ENCODE data around the gene VTI1A. TPM values are rescaled to one million over a fixed set of nuclear protein-coding genes. Genes with fewer than 3 reads are reported as not detected.

Gene VTI1A
- total and polyA plus RNA-seq, 2 of the 13 experiments (the other 11 are each of a cell fraction or from before 2014, with no cell fraction given) = 11.7 to 32.7 TPM

DNA sequence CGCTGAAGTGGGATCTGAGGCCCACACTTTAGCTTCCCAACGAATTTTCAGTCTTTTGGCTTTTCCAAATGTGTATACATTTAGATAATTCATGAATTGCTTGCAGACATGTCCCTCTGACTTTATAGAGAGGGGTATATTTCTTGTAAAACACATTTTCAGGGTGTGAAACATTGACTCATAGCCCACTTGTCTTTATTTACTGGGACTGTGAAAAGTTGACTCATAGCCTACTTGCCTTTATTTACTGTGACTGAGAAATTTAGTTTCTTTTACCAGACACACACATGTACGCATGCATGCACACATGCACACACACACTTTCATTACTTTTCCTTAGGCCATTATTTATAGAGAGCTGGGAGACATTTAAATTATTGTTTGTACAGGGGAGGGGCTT is 79.1 kb downstream of the VTI1A start (continued):
- TF ChIP-seq, protein P1, sequence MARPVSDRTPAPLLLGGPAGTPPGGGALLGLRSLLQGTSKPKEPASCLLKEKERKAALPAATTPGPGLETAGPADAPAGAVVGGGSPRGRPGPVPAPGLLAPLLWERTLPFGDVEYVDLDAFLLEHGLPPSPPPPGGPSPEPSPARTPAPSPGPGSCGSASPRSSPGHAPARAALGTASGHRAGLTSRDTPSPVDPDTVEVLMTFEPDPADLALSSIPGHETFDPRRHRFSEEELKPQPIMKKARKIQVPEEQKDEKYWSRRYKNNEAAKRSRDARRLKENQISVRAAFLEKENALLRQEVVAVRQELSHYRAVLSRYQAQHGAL (CRISPR knock-in tag; IDR thresholded peaks at IDR 0.05; ENCODE audit: not compliant biosample characterization) = no peak
- TF ChIP-seq SRY (CRISPR knock-in tag; IDR thresholded peaks at IDR 0.05) = no peak

DNA sequence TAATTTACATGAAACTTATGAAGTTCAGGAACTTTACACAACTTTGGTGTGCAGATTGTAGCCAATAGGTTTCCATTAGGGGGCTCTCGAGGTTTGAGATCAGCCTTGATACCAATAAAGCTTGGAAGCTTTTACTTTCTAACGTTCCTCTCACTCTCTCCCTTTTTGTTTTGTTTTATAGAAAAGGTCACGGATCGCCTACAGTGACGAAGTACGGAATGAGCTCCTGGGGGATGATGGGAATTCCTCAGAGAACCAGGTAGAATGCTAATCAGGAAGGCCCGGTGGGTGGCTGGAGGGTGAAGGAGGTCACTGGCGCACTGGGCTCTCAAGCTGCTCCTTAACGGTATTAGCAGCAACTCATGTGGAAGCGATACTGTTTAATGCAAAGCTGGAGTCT is 79.9 kb downstream of the VTI1A start:
- DNase-seq (ENCODE audit: low spot score) = no peak
- H3K79me2 ChIP-seq (ENCODE audit: insufficient read depth, low read length) = no peaks in the 10 kb centered on the region
- no peak overlapping the region for H3K27ac ChIP-seq (ENCODE audit: extremely low read length, insufficient read depth, low read length)
- CTCF ChIA-PET (ENCODE audit: low intra/inter-chr PET ratio, low total read pairs) = no interaction called here
- in situ Hi-C loops (cut with HindIII; ENCODE audit: extremely low pct_ligation_motif_present, low pct_unique_long_range_greater_than_20kb) = no loop called here
- H3K4me3 ChIP-seq (replicated peaks in 1 of 3; ENCODE audit: insufficient read depth in 1 of 3, low read depth in 2 of 3, low read length in 3 of 3) = no peak overlapping the region
- no peaks in the 10 kb centered on the region for H3K9me3 ChIP-seq (ENCODE audit: low read length)
- no peak overlapping the region for H3K9ac ChIP-seq (ENCODE audit: insufficient read depth, low read depth, low read length)
- no peaks in the 10 kb centered on the region for H3K4me1 ChIP-seq (ENCODE audit: insufficient read depth, low read length)
- peaks cover 0 to 2% of the 10 kb centered on the region in 2 experiments; a peak in 1 of 5 replicates for H3K36me3 ChIP-seq (replicated peaks in 1 of 2; ENCODE audit: control insufficient read depth in 1 of 2, insufficient read depth in 2 of 2, low read length in 2 of 2)
- no TSS peak for BruUV-seq (replicated peaks)
- no peak for ATAC-seq
- WGBS (ENCODE audit: low lambda C conversion rate) = 94% methylated on average over 10 of the region's 10 CpGs
- intact Hi-C loops (cut with micrococcal nuclease; ENCODE audit: unreplicated experiment) = no loop called here
- no peaks in the 10 kb centered on the region for H3K27me3 ChIP-seq (ENCODE audit: control insufficient read depth in 1 of 2, insufficient read depth in 2 of 2, low read length in 2 of 2)
- FAIRE-seq = no peak
- H2AFZ ChIP-seq (ENCODE audit: low read length) = no peak overlapping the region
- H3K4me2 ChIP-seq (ENCODE audit: low read depth, low read length) = no peak overlapping the region
- POLR2A ChIA-PET = no interaction called here
- no peaks in the 10 kb centered on the region for H4K20me1 ChIP-seq (ENCODE audit: insufficient read depth, low read length)
- no peak for TF ChIP-seq SOX13 (IDR thresholded peaks at IDR 0.05)
- TF ChIP-seq SOX13 (CRISPR knock-in tag; conservative IDR thresholded peaks at IDR 0.05 in 1 of 2, IDR thresholded peaks at IDR 0.05 in 1 of 2) = no peak
- no peak for TF ChIP-seq ZC3H4 (CRISPR knock-in tag; IDR thresholded peaks at IDR 0.05; ENCODE audit: borderline replicate concordance)
- no peak for TF ChIP-seq CCDC6 (CRISPR knock-in tag; IDR thresholded peaks at IDR 0.05)
- TF ChIP-seq ZNF329 (CRISPR knock-in tag; IDR thresholded peaks at IDR 0.05; ENCODE audit: low read depth) = no peak
- TF ChIP-seq BRCA1 (CRISPR knock-in tag; IDR thresholded peaks at IDR 0.05) = no peak
- no peak for TF ChIP-seq ZNF317 (CRISPR knock-in tag; IDR thresholded peaks at IDR 0.05)
- no peak for TF ChIP-seq KAT8 (CRISPR knock-in tag; IDR thresholded peaks at IDR 0.05)
- TF ChIP-seq, protein P2, sequence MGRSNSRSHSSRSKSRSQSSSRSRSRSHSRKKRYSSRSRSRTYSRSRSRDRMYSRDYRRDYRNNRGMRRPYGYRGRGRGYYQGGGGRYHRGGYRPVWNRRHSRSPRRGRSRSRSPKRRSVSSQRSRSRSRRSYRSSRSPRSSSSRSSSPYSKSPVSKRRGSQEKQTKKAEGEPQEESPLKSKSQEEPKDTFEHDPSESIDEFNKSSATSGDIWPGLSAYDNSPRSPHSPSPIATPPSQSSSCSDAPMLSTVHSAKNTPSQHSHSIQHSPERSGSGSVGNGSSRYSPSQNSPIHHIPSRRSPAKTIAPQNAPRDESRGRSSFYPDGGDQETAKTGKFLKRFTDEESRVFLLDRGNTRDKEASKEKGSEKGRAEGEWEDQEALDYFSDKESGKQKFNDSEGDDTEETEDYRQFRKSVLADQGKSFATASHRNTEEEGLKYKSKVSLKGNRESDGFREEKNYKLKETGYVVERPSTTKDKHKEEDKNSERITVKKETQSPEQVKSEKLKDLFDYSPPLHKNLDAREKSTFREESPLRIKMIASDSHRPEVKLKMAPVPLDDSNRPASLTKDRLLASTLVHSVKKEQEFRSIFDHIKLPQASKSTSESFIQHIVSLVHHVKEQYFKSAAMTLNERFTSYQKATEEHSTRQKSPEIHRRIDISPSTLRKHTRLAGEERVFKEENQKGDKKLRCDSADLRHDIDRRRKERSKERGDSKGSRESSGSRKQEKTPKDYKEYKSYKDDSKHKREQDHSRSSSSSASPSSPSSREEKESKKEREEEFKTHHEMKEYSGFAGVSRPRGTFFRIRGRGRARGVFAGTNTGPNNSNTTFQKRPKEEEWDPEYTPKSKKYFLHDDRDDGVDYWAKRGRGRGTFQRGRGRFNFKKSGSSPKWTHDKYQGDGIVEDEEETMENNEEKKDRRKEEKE (IDR thresholded peaks at IDR 0.05) = no peak
- no peak for TF ChIP-seq ZMAT3 (CRISPR knock-in tag; conservative IDR thresholded peaks at IDR 0.05)
- TF ChIP-seq ESRRA (CRISPR knock-in tag; IDR thresholded peaks at IDR 0.05; ENCODE audit: low read depth) = no peak
- TF ChIP-seq, protein P3, sequence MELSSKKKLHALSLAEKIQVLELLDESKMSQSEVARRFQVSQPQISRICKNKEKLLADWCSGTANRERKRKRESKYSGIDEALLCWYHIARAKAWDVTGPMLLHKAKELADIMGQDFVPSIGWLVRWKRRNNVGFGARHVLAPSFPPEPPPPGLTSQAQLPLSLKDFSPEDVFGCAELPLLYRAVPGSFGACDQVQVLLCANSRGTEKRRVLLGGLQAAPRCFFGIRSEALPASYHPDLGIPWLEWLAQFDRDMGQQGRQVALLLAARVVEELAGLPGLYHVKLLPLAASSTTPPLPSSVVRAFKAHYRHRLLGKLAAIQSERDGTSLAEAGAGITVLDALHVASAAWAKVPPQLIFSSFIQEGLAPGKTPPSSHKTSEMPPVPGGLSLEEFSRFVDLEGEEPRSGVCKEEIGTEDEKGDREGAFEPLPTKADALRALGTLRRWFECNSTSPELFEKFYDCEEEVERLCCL (CRISPR knock-in tag; IDR thresholded peaks at IDR 0.05; ENCODE audit: borderline replicate concordance) = no peak
- TF ChIP-seq ZNF468 (CRISPR knock-in tag; IDR thresholded peaks at IDR 0.05) = no peak
- no peak for TF ChIP-seq KLF16 (CRISPR knock-in tag; IDR thresholded peaks at IDR 0.05)

All from HepG2 (cell line).